Keratinocyte (primary cell): Measurements from ENCODE around the gene IFT74.

Source experiments
- EZH2 ChIP-seq: IDR thresholded peaks from one replicate; pipeline ENCODE4 v1.6.1; 2012; ENCODE audit warnings: inconsistent platforms, mild to moderate bottlenecking, low read length, moderate library complexity
- TF ChIP-seq, protein P1 (sequence below), 3 experiments: IDR thresholded peaks in 1 of 3; conservative IDR thresholded peaks in 1 of 3; optimal IDR thresholded peaks in 1 of 3; 2 replicates in 2 of 3; 3 replicates in 1 of 3; pipeline versions ENCODE3 to v1.5.1; 2011; ENCODE audit warnings: low read length in 3 of 3, mild to moderate bottlenecking in 3 of 3, moderate library complexity in 2 of 3, control low read depth in 1 of 3, inconsistent platforms in 1 of 3; ENCODE audit not compliant: insufficient read depth in 2 of 3; ENCODE audit errors: extremely low read depth in 1 of 3

GRCh38 chr9:26983340-26983739 lies 27.1 kb downstream of the IFT74 start:
- TF ChIP-seq, protein P1, sequence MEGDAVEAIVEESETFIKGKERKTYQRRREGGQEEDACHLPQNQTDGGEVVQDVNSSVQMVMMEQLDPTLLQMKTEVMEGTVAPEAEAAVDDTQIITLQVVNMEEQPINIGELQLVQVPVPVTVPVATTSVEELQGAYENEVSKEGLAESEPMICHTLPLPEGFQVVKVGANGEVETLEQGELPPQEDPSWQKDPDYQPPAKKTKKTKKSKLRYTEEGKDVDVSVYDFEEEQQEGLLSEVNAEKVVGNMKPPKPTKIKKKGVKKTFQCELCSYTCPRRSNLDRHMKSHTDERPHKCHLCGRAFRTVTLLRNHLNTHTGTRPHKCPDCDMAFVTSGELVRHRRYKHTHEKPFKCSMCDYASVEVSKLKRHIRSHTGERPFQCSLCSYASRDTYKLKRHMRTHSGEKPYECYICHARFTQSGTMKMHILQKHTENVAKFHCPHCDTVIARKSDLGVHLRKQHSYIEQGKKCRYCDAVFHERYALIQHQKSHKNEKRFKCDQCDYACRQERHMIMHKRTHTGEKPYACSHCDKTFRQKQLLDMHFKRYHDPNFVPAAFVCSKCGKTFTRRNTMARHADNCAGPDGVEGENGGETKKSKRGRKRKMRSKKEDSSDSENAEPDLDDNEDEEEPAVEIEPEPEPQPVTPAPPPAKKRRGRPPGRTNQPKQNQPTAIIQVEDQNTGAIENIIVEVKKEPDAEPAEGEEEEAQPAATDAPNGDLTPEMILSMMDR (optimal IDR thresholded peaks at IDR 0.05 in 1 of 3, IDR thresholded peaks at IDR 0.05 in 1 of 3, conservative IDR thresholded peaks at IDR 0.05 in 1 of 3; ENCODE audit: extremely low read depth in 1 of 3, insufficient read depth in 2 of 3, low read length in 3 of 3), result no peak
- no peak for TF ChIP-seq EZH2
